H9 (cell line): ENCODE measurements around the gene IL18R1. TPM values are rescaled to one million over a fixed set of nuclear protein-coding genes. Genes with fewer than 3 reads are reported as not detected.

Experiments used
- DNase-seq: peaks from one replicate; pipeline ENCODE4 v3.0.0-alpha.2; 2017
- H2AFZ ChIP-seq: one replicate; pipeline ENCODE4 v1.6.1; 2013; ENCODE audit warnings: mild to moderate bottlenecking, low read length, control low read depth, moderate library complexity
- H2AK5ac ChIP-seq: 2 replicates; pipeline ENCODE4 v1.6.1; 2013; ENCODE audit warnings: low read length, control low read depth, mixed read lengths; ENCODE audit not compliant: insufficient read length
- H2BK120ac ChIP-seq: one replicate; pipeline ENCODE4 v1.6.1; 2013; ENCODE audit warnings: low read depth, mild to moderate bottlenecking, low read length, control low read depth, inconsistent platforms; ENCODE audit not compliant: poor library complexity, severe bottlenecking
- H2BK12ac ChIP-seq: 2 replicates; pipeline ENCODE4 v1.6.1; 2013; ENCODE audit warnings: low read length, control low read depth, mixed read lengths, low read depth; ENCODE audit not compliant: insufficient read length
- H2BK15ac ChIP-seq: 2 replicates; pipeline ENCODE4 v1.6.1; 2013; ENCODE audit warnings: low read depth, low read length, control low read depth
- H2BK20ac ChIP-seq: one replicate; pipeline ENCODE4 v1.6.1; 2013; ENCODE audit warnings: low read depth, mild to moderate bottlenecking, low read length, control low read depth, inconsistent platforms; ENCODE audit not compliant: poor library complexity, severe bottlenecking
- H2BK5ac ChIP-seq: 2 replicates; pipeline ENCODE4 v1.6.1; 2013; ENCODE audit warnings: low read length, control low read depth, mixed read lengths; ENCODE audit not compliant: insufficient read length
- H3K14ac ChIP-seq: 2 replicates; pipeline ENCODE4 v1.6.1; 2013; ENCODE audit warnings: low read length, control low read depth; ENCODE audit not compliant: insufficient read depth
- H3K18ac ChIP-seq: 2 replicates; pipeline ENCODE4 v1.6.1; 2013; ENCODE audit warnings: low read depth, mild to moderate bottlenecking, mixed read lengths, low read length, control low read depth; ENCODE audit not compliant: insufficient read length
- H3K23ac ChIP-seq: 2 replicates; pipeline ENCODE4 v1.6.1; 2013; ENCODE audit warnings: low read length, control low read depth, mixed read lengths, low read depth; ENCODE audit not compliant: insufficient read length
- H3K23me2 ChIP-seq: 2 replicates; pipeline ENCODE4 v1.6.1; 2013; ENCODE audit warnings: low read depth, mild to moderate bottlenecking, mixed read lengths, low read length, control low read depth; ENCODE audit not compliant: insufficient read length, poor library complexity, severe bottlenecking
- H3K27ac ChIP-seq: 2 replicates; pipeline ENCODE4 v1.5.1; 2013; ENCODE audit warnings: low read length, control low read depth, mixed read lengths, low read depth; ENCODE audit not compliant: insufficient read length
- H3K27me3 ChIP-seq: 2 replicates; pipeline ENCODE4 v1.6.1; 2013; ENCODE audit warnings: low read length, control low read depth, inconsistent platforms; ENCODE audit not compliant: insufficient read depth
- H3K4ac ChIP-seq: 2 replicates; pipeline ENCODE4 v1.6.1; 2013; ENCODE audit warnings: low read depth, mild to moderate bottlenecking, control low read depth, inconsistent platforms, low read length, moderate library complexity
- H3K4me1 ChIP-seq: 2 replicates; pipeline ENCODE4 v1.6.1; 2013; ENCODE audit warnings: low read length, control low read depth, inconsistent platforms; ENCODE audit not compliant: insufficient read depth
- H3K4me2 ChIP-seq: 2 replicates; pipeline ENCODE4 v1.6.1; 2013; ENCODE audit warnings: low read length, control low read depth, mixed read lengths; ENCODE audit not compliant: insufficient read length, insufficient read depth
- H3K56ac ChIP-seq: 2 replicates; pipeline ENCODE4 v1.6.1; 2013; ENCODE audit warnings: low read depth, mild to moderate bottlenecking, mixed read lengths, low read length, control low read depth; ENCODE audit not compliant: insufficient read length
- H3K79me1 ChIP-seq: 2 replicates; pipeline ENCODE4 v1.6.1; 2013; ENCODE audit warnings: low read depth, mild to moderate bottlenecking, moderate library complexity, low read length, control low read depth, inconsistent platforms; ENCODE audit not compliant: insufficient read depth, poor library complexity, severe bottlenecking
- H3K79me2 ChIP-seq: 2 replicates; pipeline ENCODE4 v1.6.1; 2013; ENCODE audit warnings: low read length, control low read depth, inconsistent platforms; ENCODE audit not compliant: insufficient read depth
- H3K9ac ChIP-seq: 2 replicates; pipeline ENCODE4 v1.6.1; 2013; ENCODE audit warnings: low read length, control low read depth, mixed read lengths; ENCODE audit not compliant: insufficient read length; ENCODE audit errors: extremely low read depth
- H3K9me3 ChIP-seq: one replicate; pipeline ENCODE4 v1.6.1; 2013; ENCODE audit warnings: low read depth, low read length, inconsistent platforms; ENCODE audit not compliant: control insufficient read depth
- H3T11ph ChIP-seq: one replicate; pipeline ENCODE4 v1.6.1; 2013; ENCODE audit warnings: mild to moderate bottlenecking, low read length, control low read depth, inconsistent platforms
- H4K20me1 ChIP-seq: one replicate; pipeline ENCODE4 v1.6.1; 2013; ENCODE audit not compliant: control insufficient read depth, insufficient read length, insufficient read depth
- H4K5ac ChIP-seq: 2 replicates; pipeline ENCODE4 v1.6.1; 2013; ENCODE audit warnings: low read depth, mild to moderate bottlenecking, mixed read lengths, low read length, control low read depth; ENCODE audit not compliant: insufficient read length
- H4K8ac ChIP-seq: replicated peaks from 2 replicates; pipeline ENCODE4 v1.6.1; 2013; ENCODE audit warnings: low read length, control low read depth, mixed read lengths, low read depth; ENCODE audit not compliant: insufficient read length
- H4K91ac ChIP-seq: 2 replicates; pipeline ENCODE4 v1.6.1; 2013; ENCODE audit warnings: low read depth, mild to moderate bottlenecking, moderate library complexity, mixed read lengths, low read length, control low read depth; ENCODE audit not compliant: insufficient read length
- H3K27ac Mint-ChIP-seq, 3 experiments: 2 replicates in 2 of 3; 3 replicates in 1 of 3; pipeline ENCODE4 v1.8.0; 2020 to 2021; ENCODE audit warnings: mixed read lengths in 3 of 3, mild to moderate bottlenecking in 1 of 3, moderate library complexity in 1 of 3
- H3K27me3 Mint-ChIP-seq: 2 replicates; pipeline ENCODE4 v1.8.0; 2021; ENCODE audit warnings: low read depth, mild to moderate bottlenecking, moderate library complexity, mixed read lengths
- H3K36me3 Mint-ChIP-seq, 3 experiments: 2 replicates in 2 of 3; 3 replicates in 1 of 3; pipeline ENCODE4 v1.8.0; 2020 to 2021; ENCODE audit warnings: low read depth in 3 of 3, mixed read lengths in 3 of 3; ENCODE audit not compliant: insufficient read depth in 1 of 3
- H3K4me1 Mint-ChIP-seq, 2 experiments: 2 replicates each; pipeline ENCODE4 v1.8.0; 2020; ENCODE audit warnings: mixed read lengths in 2 of 2
- H3K4me3 Mint-ChIP-seq, 2 experiments: 2 replicates in 1 of 2; 3 replicates in 1 of 2; pipeline ENCODE4 v1.8.0; 2020 to 2021; ENCODE audit warnings: mild to moderate bottlenecking in 2 of 2, mixed read lengths in 2 of 2, moderate library complexity in 1 of 2
- H3K9me3 Mint-ChIP-seq, 2 experiments: 2 replicates in 1 of 2; 3 replicates in 1 of 2; pipeline ENCODE4 v1.8.0; 2020; ENCODE audit warnings: mild to moderate bottlenecking in 2 of 2, mixed read lengths in 2 of 2, moderate library complexity in 1 of 2
- WGBS: extraction: QIAGEN DNeasy Blood & Tissue Kit; methylation state at CpG from one replicate; pipeline ENCODE4 v1.1.7; 2013; ENCODE audit warnings: missing lambda C conversion rate, low lambda C conversion rate, mixed read lengths; ENCODE audit not compliant: insufficient read length; ENCODE audit errors: extremely low coverage; 5-methylcytosine and 5-hydroxymethylcytosine counted together
- total RNA-seq: library from RNA; stranded (reverse); gene quantifications from 2 replicates; pipeline ENCODE4 v1.2.1, GENCODE V29; 2021
- TF ChIP-seq, protein P1 (sequence below): fragments of 200-600 bp; sonication (generic); conservative IDR thresholded peaks from 3 replicates; pipeline ENCODE4 v1.8.0; 2021; ENCODE audit warnings: antibody characterized with exemption, mild to moderate bottlenecking

Gene IL18R1
- total RNA-seq, 1 experiment from 2014 or later: not detected

DNA sequence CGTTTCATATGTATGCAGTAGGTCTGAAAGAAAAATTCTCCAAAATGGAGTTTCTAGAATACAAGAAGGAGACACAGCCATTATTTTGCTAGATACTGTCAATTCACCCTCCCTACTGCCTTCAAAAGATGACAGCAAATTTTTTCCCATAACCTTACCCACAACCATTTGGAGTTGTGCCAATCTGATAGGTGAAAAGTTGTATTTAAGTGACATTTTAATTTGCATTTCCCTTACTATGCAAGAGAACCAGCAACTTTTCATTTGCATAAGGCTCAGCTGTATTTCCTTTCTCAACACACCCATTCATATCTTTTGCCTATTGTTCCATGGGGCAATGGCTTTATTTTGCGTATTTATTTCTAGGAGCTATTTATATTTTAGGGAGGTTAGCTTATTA, 36.0 kb downstream of the IL18R1 start:
- TF ChIP-seq, protein P1, sequence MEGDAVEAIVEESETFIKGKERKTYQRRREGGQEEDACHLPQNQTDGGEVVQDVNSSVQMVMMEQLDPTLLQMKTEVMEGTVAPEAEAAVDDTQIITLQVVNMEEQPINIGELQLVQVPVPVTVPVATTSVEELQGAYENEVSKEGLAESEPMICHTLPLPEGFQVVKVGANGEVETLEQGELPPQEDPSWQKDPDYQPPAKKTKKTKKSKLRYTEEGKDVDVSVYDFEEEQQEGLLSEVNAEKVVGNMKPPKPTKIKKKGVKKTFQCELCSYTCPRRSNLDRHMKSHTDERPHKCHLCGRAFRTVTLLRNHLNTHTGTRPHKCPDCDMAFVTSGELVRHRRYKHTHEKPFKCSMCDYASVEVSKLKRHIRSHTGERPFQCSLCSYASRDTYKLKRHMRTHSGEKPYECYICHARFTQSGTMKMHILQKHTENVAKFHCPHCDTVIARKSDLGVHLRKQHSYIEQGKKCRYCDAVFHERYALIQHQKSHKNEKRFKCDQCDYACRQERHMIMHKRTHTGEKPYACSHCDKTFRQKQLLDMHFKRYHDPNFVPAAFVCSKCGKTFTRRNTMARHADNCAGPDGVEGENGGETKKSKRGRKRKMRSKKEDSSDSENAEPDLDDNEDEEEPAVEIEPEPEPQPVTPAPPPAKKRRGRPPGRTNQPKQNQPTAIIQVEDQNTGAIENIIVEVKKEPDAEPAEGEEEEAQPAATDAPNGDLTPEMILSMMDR: no peak
- H2AFZ ChIP-seq: no peak overlapping the region
- H3K14ac ChIP-seq: no peak overlapping the region

More for the DNA sequence above, 36.0 kb downstream of the IL18R1 start:
- Histone ChIP-seq H3K27ac (no peak overlapping the region), H2BK12ac (no peak overlapping the region), H4K8ac (no peak overlapping the region), H3K27me3 (no peaks in the 10 kb centered on the region), H3K4me2 (no peak overlapping the region), H2BK20ac (no peak overlapping the region), H3K79me1 (no peaks in the 10 kb centered on the region), H2AK5ac (no peak overlapping the region), H3T11ph (no peak overlapping the region), H3K4ac (no peak overlapping the region), H3K79me2 (no peaks in the 10 kb centered on the region), H2BK15ac (no peak overlapping the region), H4K20me1 (no peaks in the 10 kb centered on the region), H3K18ac (no peak overlapping the region), H4K91ac (no peak overlapping the region), H3K23me2 (no peaks in the 10 kb centered on the region), H3K9ac (no peak overlapping the region), H4K5ac (no peak overlapping the region), H2BK5ac (no peak overlapping the region), H3K56ac (no peak overlapping the region), H2BK120ac (no peak overlapping the region), H3K4me1 (no peaks in the 10 kb centered on the region), H3K23ac (no peak overlapping the region), H3K9me3 (no peaks in the 10 kb centered on the region)
- Mint-ChIP-seq H3K9me3 (peaks cover 0 to 4% of the 10 kb centered on the region in 2 experiments; a peak in 1 of 5 replicates), H3K27ac (no peak overlapping the region), H3K4me3 (no peak overlapping the region), H3K27me3 (no peaks in the 10 kb centered on the region), H3K4me1 (no peaks in the 10 kb centered on the region), H3K36me3 (no peaks in the 10 kb centered on the region)
- DNase-seq: no peak
- no CpG with 5 or more reads among the region's 2 CpGs for WGBS
